ENCODE results near the gene CUX1.

Gene CUX1

DNA sequence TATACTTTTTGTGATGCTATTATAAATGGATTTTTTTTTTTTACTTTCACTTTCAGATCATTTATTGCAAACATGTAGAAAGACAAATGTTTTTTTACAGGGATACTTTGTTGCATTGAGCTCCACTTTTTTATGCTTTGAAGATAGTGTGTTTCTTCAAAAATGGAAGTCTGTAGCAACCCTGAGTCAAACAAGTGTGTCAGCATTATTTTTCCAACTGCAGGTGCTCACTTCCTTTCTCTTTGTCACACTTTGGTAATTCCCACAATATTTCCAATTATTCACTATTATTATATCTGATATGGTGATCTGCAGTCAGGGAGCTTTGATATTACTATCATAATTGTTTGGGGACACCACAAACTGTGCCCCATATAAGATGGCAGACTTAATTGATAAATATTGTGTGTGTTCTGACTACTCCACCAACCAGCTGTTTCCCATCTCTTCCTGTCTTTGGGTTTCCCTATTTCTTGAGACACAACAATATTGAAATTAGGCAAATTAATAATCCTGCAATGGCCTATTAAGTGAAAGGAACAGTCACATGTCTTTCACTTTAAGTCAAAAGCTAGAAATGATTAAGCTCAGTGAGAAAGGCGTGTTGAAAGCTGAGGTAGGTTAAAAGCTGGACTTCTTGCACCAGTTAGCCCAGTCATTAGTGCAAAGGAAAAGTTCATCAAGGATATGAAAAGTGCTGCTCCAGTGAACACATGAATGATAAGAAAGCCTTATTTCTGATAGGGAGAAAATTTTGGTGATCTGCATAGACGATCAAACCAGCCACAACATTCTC is 238.0 kb downstream of the CUX1 start:
- TF ChIP-seq, protein P1, sequence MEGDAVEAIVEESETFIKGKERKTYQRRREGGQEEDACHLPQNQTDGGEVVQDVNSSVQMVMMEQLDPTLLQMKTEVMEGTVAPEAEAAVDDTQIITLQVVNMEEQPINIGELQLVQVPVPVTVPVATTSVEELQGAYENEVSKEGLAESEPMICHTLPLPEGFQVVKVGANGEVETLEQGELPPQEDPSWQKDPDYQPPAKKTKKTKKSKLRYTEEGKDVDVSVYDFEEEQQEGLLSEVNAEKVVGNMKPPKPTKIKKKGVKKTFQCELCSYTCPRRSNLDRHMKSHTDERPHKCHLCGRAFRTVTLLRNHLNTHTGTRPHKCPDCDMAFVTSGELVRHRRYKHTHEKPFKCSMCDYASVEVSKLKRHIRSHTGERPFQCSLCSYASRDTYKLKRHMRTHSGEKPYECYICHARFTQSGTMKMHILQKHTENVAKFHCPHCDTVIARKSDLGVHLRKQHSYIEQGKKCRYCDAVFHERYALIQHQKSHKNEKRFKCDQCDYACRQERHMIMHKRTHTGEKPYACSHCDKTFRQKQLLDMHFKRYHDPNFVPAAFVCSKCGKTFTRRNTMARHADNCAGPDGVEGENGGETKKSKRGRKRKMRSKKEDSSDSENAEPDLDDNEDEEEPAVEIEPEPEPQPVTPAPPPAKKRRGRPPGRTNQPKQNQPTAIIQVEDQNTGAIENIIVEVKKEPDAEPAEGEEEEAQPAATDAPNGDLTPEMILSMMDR (IDR thresholded peaks at IDR 0.05; ENCODE audit: borderline replicate concordance, insufficient read depth, low read depth, low read length) = no peak
- no peak overlapping the region for H3K4me3 ChIP-seq (ENCODE audit: low read depth, low read length)

DNA sequence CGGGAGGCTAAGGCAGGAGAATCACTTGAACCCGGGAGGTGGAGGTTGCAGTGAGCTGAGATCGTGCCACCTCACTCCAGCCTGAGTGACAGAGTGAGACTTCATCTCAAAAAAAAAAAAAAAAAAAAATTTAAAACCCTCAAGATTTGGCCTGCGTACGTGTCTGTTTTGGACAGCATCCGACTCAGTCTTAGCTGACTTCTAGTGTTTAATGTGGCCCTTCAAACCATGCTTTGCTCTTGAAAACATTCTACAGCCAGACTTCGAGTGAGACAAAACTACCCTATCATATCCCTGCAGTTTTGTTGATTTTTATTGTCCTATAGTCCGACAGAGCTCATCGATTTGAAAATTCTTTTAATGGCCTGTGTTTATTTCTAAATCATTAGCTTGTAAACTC is 242.1 kb downstream of the CUX1 start:
- no peak overlapping the region for H3K4me3 ChIP-seq (ENCODE audit: low read depth, low read length)
- TF ChIP-seq, protein P1 (IDR thresholded peaks at IDR 0.05; ENCODE audit: borderline replicate concordance, insufficient read depth, low read depth, low read length) = no peak

DNA sequence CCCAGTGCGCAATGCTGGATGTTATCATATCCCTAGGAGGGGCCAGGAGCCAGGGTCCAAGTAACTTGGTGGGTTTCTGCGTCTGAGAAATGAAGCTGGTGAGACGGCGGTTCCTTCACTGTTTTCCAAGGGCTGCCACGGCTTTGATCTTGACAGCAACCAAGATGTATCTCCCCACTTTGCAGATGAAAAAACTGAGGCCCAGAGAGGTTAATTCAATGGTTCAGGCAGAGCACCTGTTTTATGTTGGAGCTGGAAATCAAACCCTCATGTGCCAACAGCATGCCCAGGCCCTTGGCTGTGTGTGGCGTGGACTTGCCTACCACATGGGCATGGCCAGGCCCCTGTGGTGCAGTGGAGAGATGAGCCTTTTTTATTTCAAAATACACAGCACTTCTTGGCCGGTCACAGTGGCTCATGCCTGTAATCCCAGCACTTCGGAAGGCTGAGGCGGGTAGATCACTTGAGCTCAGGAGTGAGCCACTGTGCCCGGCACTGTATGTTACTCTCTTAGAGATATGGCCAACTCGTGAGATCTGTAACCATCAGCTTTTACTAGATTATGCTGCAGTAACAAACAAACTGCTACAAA is 244.0 kb downstream of the CUX1 start:
- no peak overlapping the region for H3K4me3 ChIP-seq (ENCODE audit: low read depth, low read length)
- TF ChIP-seq, protein P1 (IDR thresholded peaks at IDR 0.05; ENCODE audit: borderline replicate concordance, insufficient read depth, low read depth, low read length) = no peak

DNA sequence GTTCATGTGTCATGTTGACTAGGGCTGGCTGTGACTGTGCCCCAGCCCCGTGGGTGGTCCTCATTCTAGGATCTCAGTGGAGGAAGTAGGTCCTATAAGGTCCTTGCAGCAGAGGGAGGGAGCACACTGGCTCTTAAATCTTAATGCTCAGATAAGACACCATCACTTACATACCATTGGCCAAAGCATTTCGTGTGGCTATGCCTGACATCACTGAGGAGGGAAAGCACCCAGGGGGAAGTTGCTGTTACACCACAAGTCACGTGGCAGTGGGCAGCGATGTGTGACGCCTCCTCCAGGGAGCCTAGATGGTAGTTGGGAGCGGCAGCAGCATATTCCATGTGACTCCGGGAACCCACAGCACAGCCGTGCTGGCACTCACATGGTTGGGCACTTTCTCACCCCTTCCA is 244.6 kb downstream of the CUX1 start:
- TF ChIP-seq, protein P1 (IDR thresholded peaks at IDR 0.05; ENCODE audit: borderline replicate concordance, insufficient read depth, low read depth, low read length) = no peak
- no peak overlapping the region for H3K4me3 ChIP-seq (ENCODE audit: low read depth, low read length)

DNA sequence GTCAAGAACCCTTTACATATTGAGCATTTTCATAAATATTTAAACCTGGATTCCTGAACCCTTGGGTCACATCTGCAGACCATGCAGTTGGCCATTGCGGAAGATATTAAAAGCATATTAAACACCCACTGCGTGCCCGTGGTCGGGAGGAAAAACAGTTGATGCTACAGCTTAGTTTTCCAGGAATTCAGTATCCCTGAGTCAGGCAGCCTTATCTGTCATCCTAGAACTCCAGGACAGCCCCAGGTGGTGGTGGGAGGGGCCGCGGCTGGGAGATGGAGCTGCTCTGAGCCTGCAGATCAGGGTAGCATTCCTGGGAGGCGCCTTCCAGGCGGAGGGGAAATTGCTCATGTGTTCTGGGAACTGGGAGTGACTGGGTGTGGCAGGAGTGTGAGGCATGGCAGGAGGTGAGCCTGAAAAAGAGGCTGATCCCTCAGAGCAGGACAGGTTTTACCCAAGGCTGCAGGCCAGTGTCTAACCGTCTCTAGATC is 246.3 kb downstream of the CUX1 start:
- TF ChIP-seq, protein P1 (IDR thresholded peaks at IDR 0.05; ENCODE audit: borderline replicate concordance, insufficient read depth, low read depth, low read length) = no peak
- H3K4me3 ChIP-seq (ENCODE audit: low read depth, low read length) = no peak overlapping the region

DNA sequence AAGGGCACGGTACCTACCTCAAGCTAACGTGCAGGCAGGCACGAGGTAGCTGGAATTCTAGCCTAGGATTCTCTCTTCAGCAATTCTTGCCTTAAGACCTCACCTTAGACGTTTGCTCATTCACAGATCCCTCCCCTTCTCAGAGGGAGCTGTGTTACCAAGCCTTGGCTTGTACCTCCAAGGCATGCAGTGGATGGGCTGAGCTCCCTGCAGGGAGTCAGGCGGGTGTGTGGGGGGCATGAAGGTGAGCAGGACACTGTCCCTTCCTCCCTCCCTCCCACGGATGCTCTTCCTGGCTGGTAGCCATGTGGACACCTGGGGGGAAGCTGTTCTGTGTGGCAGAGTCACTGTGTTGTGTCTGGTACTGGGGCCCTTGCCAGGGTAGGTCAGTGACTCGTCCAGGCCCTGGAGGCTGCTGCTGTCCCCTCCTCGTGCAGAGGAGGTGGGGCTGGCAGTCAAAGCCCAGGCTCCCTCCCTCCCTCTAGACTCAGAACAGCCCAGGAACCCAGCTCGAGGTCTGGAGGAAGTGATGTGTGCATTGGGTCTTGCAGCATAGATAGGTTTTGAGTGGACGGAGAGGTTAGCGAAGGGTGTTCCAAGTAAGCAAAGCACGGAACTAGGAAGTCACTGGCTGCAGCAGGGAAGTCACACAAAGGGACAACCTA is 247.1 kb downstream of the CUX1 start:
- no peak overlapping the region for H3K4me3 ChIP-seq (ENCODE audit: low read depth, low read length)
- TF ChIP-seq, protein P1 (IDR thresholded peaks at IDR 0.05; ENCODE audit: borderline replicate concordance, insufficient read depth, low read depth, low read length) = no peak
